H1 (cell line): Measurements from ENCODE around the gene PTPN1. TPM values are rescaled to one million over a fixed set of nuclear protein-coding genes. Genes with fewer than 3 reads are reported as not detected.

Experiments used
- CTCF ChIA-PET: fragments of 300-600 bp; sonication (Branson Sonifier 250); formaldehyde crosslinking; loops from one replicate; lab custom pipeline; 2021; ENCODE audit not compliant: partially characterized antibody; lab: Charles Lee
- POLR2A ChIA-PET: fragments of 300-600 bp; sonication (Branson Sonifier 250); formaldehyde crosslinking; loops from one replicate; lab custom pipeline; 2021; ENCODE audit warnings: inconsistent platforms; ENCODE audit not compliant: partially characterized antibody; lab: Charles Lee
- DNase-seq, 2 experiments: peaks; one replicate each; pipeline versions ENCODE4 v3.0.0 to v3.0.0-alpha.2; 2010 to 2022; ENCODE audit warnings: low spot score in 2 of 2, low read depth in 1 of 2, mixed read lengths in 1 of 2
- FAIRE-seq: peaks from 2 replicates; lab custom pipeline; 2011; peaks lifted over from hg19 to GRCh38; lab: Jason Lieb, UNC
- H2AFZ ChIP-seq: 2 replicates; pipeline ENCODE4 v1.8.1; 2012; ENCODE audit warnings: low read length, inconsistent platforms
- H2AK5ac ChIP-seq: 2 replicates; pipeline ENCODE4 v1.6.1; 2013; ENCODE audit warnings: low read depth, low read length
- H2BK120ac ChIP-seq: replicated peaks from 2 replicates; pipeline ENCODE3; 2013; ENCODE audit warnings: low read depth, low read length, inconsistent platforms
- H2BK12ac ChIP-seq: 2 replicates; pipeline ENCODE4 v1.6.1; 2013; ENCODE audit warnings: low read depth, low read length
- H2BK15ac ChIP-seq: 2 replicates; pipeline ENCODE4 v1.6.1; 2013; ENCODE audit warnings: low read length
- H2BK20ac ChIP-seq: 2 replicates; pipeline ENCODE4 v1.6.1; 2013; ENCODE audit warnings: low read length
- H2BK5ac ChIP-seq: 2 replicates; pipeline ENCODE4 v1.6.1; 2013; ENCODE audit warnings: low read depth, low read length
- H3K14ac ChIP-seq: 2 replicates; pipeline ENCODE4 v1.6.1; 2013; ENCODE audit warnings: inconsistent platforms; ENCODE audit not compliant: insufficient read length
- H3K18ac ChIP-seq: 2 replicates; pipeline ENCODE4 v1.6.1; 2013; ENCODE audit warnings: low read length; ENCODE audit errors: extremely low read depth
- H3K23ac ChIP-seq: 2 replicates; pipeline ENCODE4 v1.6.1; 2013; ENCODE audit warnings: inconsistent platforms; ENCODE audit not compliant: insufficient read length
- H3K23me2 ChIP-seq: 2 replicates; pipeline ENCODE4 v1.6.1; 2013; ENCODE audit warnings: low read depth, low read length
- H3K27ac ChIP-seq: 2 replicates; pipeline ENCODE4 v1.6.1; 2011; ENCODE audit warnings: low read depth, low read length, inconsistent platforms
- H3K27me3 ChIP-seq, 4 experiments: replicated peaks in 1 of 4; 1 replicate in 1 of 4; 2 replicates in 3 of 4; pipeline versions ENCODE4 v1.6.1 to v1.8.1; 2011 to 2013; ENCODE audit warnings: low read length in 3 of 4, mild to moderate bottlenecking in 3 of 4, inconsistent platforms in 2 of 4, mixed read lengths in 2 of 4, moderate library complexity in 1 of 4; ENCODE audit not compliant: control insufficient read depth in 3 of 4, insufficient read depth in 3 of 4; ENCODE audit errors: extremely low read depth in 1 of 4
- H3K36me3 ChIP-seq, 4 experiments: 2 replicates each; pipeline versions ENCODE4 v1.6.1 to v1.8.1; 2011 to 2013; ENCODE audit warnings: mild to moderate bottlenecking in 4 of 4, low read length in 3 of 4, moderate library complexity in 2 of 4, control low read depth in 1 of 4, inconsistent platforms in 1 of 4; ENCODE audit not compliant: insufficient read depth in 4 of 4, control insufficient read depth in 2 of 4
- H3K4ac ChIP-seq: replicated peaks from 2 replicates; pipeline ENCODE3; 2013; ENCODE audit warnings: low read length, low read depth, mixed read lengths, inconsistent platforms; ENCODE audit not compliant: insufficient read length
- H3K4me1 ChIP-seq, 4 experiments: replicated peaks in 1 of 4; 1 replicate in 1 of 4; 2 replicates in 3 of 4; pipeline versions ENCODE4 v1.6.1 to v1.8.1; 2011 to 2013; ENCODE audit warnings: low read length in 3 of 4, inconsistent platforms in 2 of 4, mixed read lengths in 1 of 4; ENCODE audit not compliant: insufficient read depth in 4 of 4, control insufficient read depth in 3 of 4
- H3K4me2 ChIP-seq, 2 experiments: 2 replicates each; pipeline versions ENCODE4 v1.6.1 to v1.8.1; 2011 to 2013; ENCODE audit warnings: low read depth in 2 of 2, low read length in 2 of 2, control low read depth in 1 of 2, inconsistent platforms in 1 of 2, mild to moderate bottlenecking in 1 of 2; ENCODE audit not compliant: insufficient read depth in 1 of 2
- H3K4me3 ChIP-seq, 4 experiments: fragments of 200-600, 300-600 bp in 1 of 4; sonication (generic), shearing (Covaris generic), sonication (Bioruptor Twin) in 1 of 4; 2 replicates each; pipeline versions ENCODE4 v1.5.1 to v1.8.1; 2011 to 2016; ENCODE audit warnings: low read length in 4 of 4, low read depth in 3 of 4, control low read depth in 2 of 4, inconsistent platforms in 2 of 4, mild to moderate bottlenecking in 2 of 4, mixed read lengths in 1 of 4, moderate library complexity in 1 of 4; ENCODE audit not compliant: insufficient read depth in 2 of 4; ENCODE audit errors: extremely low read depth in 1 of 4
- H3K56ac ChIP-seq: replicated peaks from 2 replicates; pipeline ENCODE3; 2013; ENCODE audit warnings: low read depth, mild to moderate bottlenecking, mixed read lengths, low read length, inconsistent platforms; ENCODE audit not compliant: insufficient read length
- H3K79me1 ChIP-seq: 2 replicates; pipeline ENCODE4 v1.6.1; 2013; ENCODE audit warnings: low read depth, low read length, control low read depth
- H3K79me2 ChIP-seq, 2 experiments: 2 replicates each; pipeline versions ENCODE4 v1.6.1 to v1.8.1; 2012 to 2013; ENCODE audit warnings: low read length in 2 of 2, mild to moderate bottlenecking in 2 of 2, inconsistent platforms in 1 of 2; ENCODE audit not compliant: insufficient read depth in 2 of 2, control insufficient read depth in 1 of 2
- H3K9ac ChIP-seq, 4 experiments: replicated peaks in 1 of 4; 1 replicate in 1 of 4; 2 replicates in 3 of 4; pipeline versions ENCODE4 v1.6.1 to v1.8.1; 2011 to 2013; ENCODE audit warnings: low read depth in 3 of 4, low read length in 3 of 4, control low read depth in 2 of 4, mild to moderate bottlenecking in 2 of 4, moderate library complexity in 2 of 4, inconsistent platforms in 1 of 4; ENCODE audit errors: extremely low read depth in 1 of 4
- H3K9me3 ChIP-seq, 2 experiments: 2 replicates each; pipeline versions ENCODE4 v1.6.1 to v1.8.1; 2012 to 2013; ENCODE audit warnings: mild to moderate bottlenecking in 2 of 2, moderate library complexity in 2 of 2, control low read depth in 1 of 2, inconsistent platforms in 1 of 2, low read depth in 1 of 2, low read length in 1 of 2, mixed read lengths in 1 of 2; ENCODE audit not compliant: insufficient read depth in 2 of 2
- H4K20me1 ChIP-seq, 2 experiments: replicated peaks in 1 of 2; 2 replicates each; pipeline versions ENCODE3 to v1.8.1; 2011 to 2013; ENCODE audit warnings: inconsistent platforms in 2 of 2, low read length in 2 of 2, mild to moderate bottlenecking in 1 of 2; ENCODE audit not compliant: insufficient read depth in 2 of 2, control insufficient read depth in 1 of 2
- H4K5ac ChIP-seq: 2 replicates; pipeline ENCODE4 v1.6.1; 2013; ENCODE audit warnings: low read length, low read depth, mixed read lengths, inconsistent platforms; ENCODE audit not compliant: insufficient read length
- H4K8ac ChIP-seq: 2 replicates; pipeline ENCODE4 v1.8.0; 2013; ENCODE audit warnings: mild to moderate bottlenecking, moderate library complexity, low read length, inconsistent platforms; ENCODE audit not compliant: insufficient read depth; ENCODE audit errors: extremely low read depth
- H4K91ac ChIP-seq: replicated peaks from 2 replicates; pipeline ENCODE3; 2013; ENCODE audit warnings: low read length, mixed read lengths, inconsistent platforms; ENCODE audit not compliant: insufficient read length
- CBX5 ChIP-seq: fragments of 300-800, 300-1000 bp; sonication (generic); IDR thresholded peaks from 2 replicates; pipeline ENCODE4 v1.7.1; 2016; ENCODE audit warnings: antibody characterized with exemption, low read length, low read depth
- EGR1 ChIP-seq: IDR thresholded peaks from 2 replicates; pipeline ENCODE4 v1.6.1; 2011; ENCODE audit warnings: low read depth, low read length, borderline replicate concordance
- EZH2 ChIP-seq: fragments of 200-600 bp; sonication (generic); IDR thresholded peaks from 2 replicates; pipeline ENCODE4 v1.7.1; 2012; ENCODE audit warnings: low read depth, mild to moderate bottlenecking, moderate library complexity, low read length, inconsistent platforms; ENCODE audit not compliant: severe bottlenecking
- GTF2F1 ChIP-seq: IDR thresholded peaks from 2 replicates; pipeline ENCODE4 v1.6.1; 2012; ENCODE audit warnings: low read depth, low read length, improper control_type of control experiment, borderline replicate concordance
- HDAC2 ChIP-seq, 2 experiments: fragments of 300-600 bp in 1 of 2; sonication (generic) in 1 of 2; IDR thresholded peaks; 2 replicates each; pipeline ENCODE4 v1.6.1; 2011 to 2012; ENCODE audit warnings: low read depth in 2 of 2, low read length in 2 of 2, mild to moderate bottlenecking in 2 of 2, moderate library complexity in 2 of 2, borderline replicate concordance in 1 of 2, inconsistent platforms in 1 of 2
- JUND ChIP-seq: IDR thresholded peaks from 2 replicates; pipeline ENCODE4 v1.6.1; 2011; ENCODE audit warnings: mild to moderate bottlenecking, improper control_type of control experiment, low read length
- KDM4A ChIP-seq: IDR thresholded peaks from one replicate; pipeline ENCODE4 v1.7.1; 2012; ENCODE audit warnings: low read depth, mild to moderate bottlenecking, moderate library complexity, low read length, inconsistent platforms; ENCODE audit not compliant: severe bottlenecking
- POLR2AphosphoS5 ChIP-seq: IDR thresholded peaks from 2 replicates; pipeline ENCODE4 v1.6.1; 2011; ENCODE audit warnings: low read depth, low read length
- RFX5 ChIP-seq: IDR thresholded peaks from 2 replicates; pipeline ENCODE4 v1.6.1; 2011; ENCODE audit warnings: low read depth, low read length, improper control_type of control experiment, borderline replicate concordance
- RXRA ChIP-seq: IDR thresholded peaks from 2 replicates; pipeline ENCODE4 v1.6.1; 2011; ENCODE audit warnings: low read depth, mild to moderate bottlenecking, low read length, moderate library complexity; ENCODE audit not compliant: insufficient read depth
- SIRT6 ChIP-seq: IDR thresholded peaks from one replicate; pipeline ENCODE4 v1.7.1; 2012; ENCODE audit warnings: low read length, inconsistent platforms
- TCF12 ChIP-seq: IDR thresholded peaks from 2 replicates; pipeline ENCODE4 v1.6.1; 2011; ENCODE audit warnings: low read depth, mild to moderate bottlenecking, low read length
- TEAD4 ChIP-seq: IDR thresholded peaks from 2 replicates; pipeline ENCODE4 v1.6.1; 2012; ENCODE audit warnings: low read depth, low read length, inconsistent platforms, mixed read lengths
- YY1 ChIP-seq: IDR thresholded peaks from 2 replicates; pipeline ENCODE4 v1.6.1; 2011; ENCODE audit warnings: low read depth, mild to moderate bottlenecking, low read length
- ZNF274 ChIP-seq: IDR thresholded peaks from 2 replicates; pipeline ENCODE4 v1.7.0; 2012; ENCODE audit warnings: low read length, borderline replicate concordance; ENCODE audit errors: extremely low read depth
- WGBS, 2 experiments: shearing (Covaris generic) in 1 of 2; methylation state at CpG; one replicate each; pipeline versions ENCODE4 v1.1.6 to v1.1.7; 2013 to 2015; ENCODE audit warnings: low lambda C conversion rate in 2 of 2, mixed read lengths in 2 of 2, inconsistent platforms in 1 of 2, low coverage in 1 of 2, missing lambda C conversion rate in 1 of 2; ENCODE audit not compliant: insufficient replicate concordance in 2 of 2, insufficient coverage in 1 of 2, insufficient read length in 1 of 2; ENCODE audit errors: extremely low coverage in 1 of 2, missing lambda C conversion rate in 1 of 2; 5-methylcytosine and 5-hydroxymethylcytosine counted together
- polyA plus RNA-seq, 7 experiments: library from polyadenylated mRNA; depleted of rRNA in 3 of 7; stranded (reverse) in 5 of 7; unstranded in 2 of 7; fragments of >200 nt in 5 of 7; fragments of 200-250 nt in 2 of 7; gene quantifications; 1 replicate in 5 of 7; 2 replicates in 1 of 7; 4 replicates in 1 of 7; pipeline versions ENCODE4 v1.2.1 to v1.2.3, GENCODE V29; 2011 to 2013; ENCODE audit warnings: missing spikeins in 2 of 7, mixed read lengths in 2 of 7
- total RNA-seq: library from RNA; stranded (reverse); fragmentation: NEBNext Ultra II Directional; extraction: Animal tissue kit (Norgen Biotek cat#: 25700); gene quantifications from 2 replicates; pipeline ENCODE4 v1.2.1, GENCODE V29; 2021

PTPN1 gene
- total and polyA plus RNA-seq, 2 of the 8 experiments (the other 6 are each of a cell fraction or from before 2014, with no cell fraction given), result 18.6 to 32.1 TPM

- H3K14ac ChIP-seq, result no peak overlapping the region
- H3K4me3 ChIP-seq, result no peak overlapping the region
- no peak overlapping the region for H2BK5ac ChIP-seq
- H4K20me1 ChIP-seq, result peaks cover 2 to 11% of the 10 kb centered on the region in 2 experiments
- WGBS, 2 experiments, result 91% methylated on average over 3 of the region's 3 CpGs; no CpG with 5 or more reads in 1 of the 2 experiments
- H2BK15ac ChIP-seq, result no peak overlapping the region
- H2BK120ac ChIP-seq, result no peak overlapping the region
- H3K36me3 ChIP-seq, result no peaks in the 10 kb centered on the region
- H2BK20ac ChIP-seq, result no peak overlapping the region
- no peak overlapping the region for H3K23ac ChIP-seq
- DNase-seq, result no peak
- H3K18ac ChIP-seq, result no peak overlapping the region
- no peak overlapping the region for H4K91ac ChIP-seq
- POLR2A ChIA-PET, result interaction anchor here (1.4 kb wide), 1 partner anchor 18 kb away, joined by 10 read pairs; no protein-coding TSS in a partner anchor
- peaks cover 11% of the 10 kb centered on the region; the same call in 1 of the 2 replicates for H3K79me1 ChIP-seq
- no peak for FAIRE-seq
- no peak overlapping the region for H3K27ac ChIP-seq
- H3K9ac ChIP-seq, result no peak overlapping the region; a peak in 1 of 7 replicates
- H3K4ac ChIP-seq, result no peak overlapping the region
- no peak overlapping the region for H2BK12ac ChIP-seq
- TF ChIP-seq CBX5 (no peak), SIRT6 (no peak), RFX5 (no peak), GTF2F1 (no peak), RXRA (no peak), KDM4A (no peak), JUND (no peak), EGR1 (no peak), ZNF274 (no peak), HDAC2 (IDR thresholded peaks at IDR 0.05; ENCODE audit: borderline replicate concordance in 1 of 2, low read depth in 2 of 2, low read length in 2 of 2) (no peak), TEAD4 (no peak), YY1 (no peak), POLR2AphosphoS5 (no peak), EZH2 (no peak), TCF12 (no peak)
- no peak overlapping the region for H3K4me2 ChIP-seq
- no peaks in the 10 kb centered on the region for H3K9me3 ChIP-seq
- CTCF ChIA-PET, result interaction anchor here (0.6 to 2.5 kb wide), 3 partner anchors 61 to 110 kb away, joined by 3 to 19 read pairs (median 8); no protein-coding TSS in a partner anchor
- H3K4me1 ChIP-seq, result peaks cover 2 to 5% (median 4%) of the 10 kb centered on the region in 4 experiments; a peak in 6 of 7 replicates
- no peak overlapping the region for H3K56ac ChIP-seq
- no peak overlapping the region for H2AFZ ChIP-seq
- H2AK5ac ChIP-seq, result no peak overlapping the region
- peaks cover 11 to 88% of the 10 kb centered on the region in 2 experiments for H3K79me2 ChIP-seq
- no peaks in the 10 kb centered on the region for H3K27me3 ChIP-seq
- no peak overlapping the region for H4K8ac ChIP-seq
- H4K5ac ChIP-seq, result no peak overlapping the region
- peaks cover 7% of the 10 kb centered on the region; the same call in 1 of the 2 replicates for H3K23me2 ChIP-seq
Measured at GRCh38 chr20:50514750-50515149, 4.6 kb downstream of the PTPN1 start.
